Activated CD4-positive, alpha-beta memory T cell treated with anti-CD3 and anti-CD28 coated beads for 36 hours (primary cell): ENCODE data around the gene TM9SF1. TPM values are rescaled to one million over a fixed set of nuclear protein-coding genes. Genes with fewer than 3 reads are reported as not detected.
"Not testable (repeated sequence)": the region's sequence is repeated elsewhere in the genome, so short reads cannot be mapped to it uniquely, and the experiment has no call there.

Source experiments
- CTCF ChIA-PET: fragments of 350-600 bp; sonication (Branson Sonifier 250); formaldehyde crosslinking; loops from one replicate; lab custom pipeline; 2021; ENCODE audit warnings: antibody characterized with exemption, inconsistent platforms; lab: Charles Lee
- POLR2A ChIA-PET: fragments of 350-600 bp; sonication (Branson Sonifier 250); formaldehyde crosslinking; loops from one replicate; lab custom pipeline; 2021; ENCODE audit warnings: antibody characterized with exemption; lab: Charles Lee
- DNase-seq: peaks from one replicate; pipeline ENCODE4 v3.0.0-alpha.2; 2020
- H3K27ac Mint-ChIP-seq: one replicate; pipeline ENCODE4 v1.8.0; 2021; ENCODE audit warnings: mixed read lengths
- H3K27me3 Mint-ChIP-seq: one replicate; pipeline ENCODE4 v1.8.0; 2021; ENCODE audit warnings: mixed read lengths
- H3K36me3 Mint-ChIP-seq: one replicate; pipeline ENCODE4 v1.8.0; 2021; ENCODE audit warnings: mixed read lengths
- H3K4me1 Mint-ChIP-seq: one replicate; pipeline ENCODE4 v1.8.0; 2021; ENCODE audit warnings: low read depth, mixed read lengths
- H3K4me3 Mint-ChIP-seq: one replicate; pipeline ENCODE4 v1.8.0; 2021; ENCODE audit warnings: mild to moderate bottlenecking, mixed read lengths
- H3K9me3 Mint-ChIP-seq: one replicate; pipeline ENCODE4 v1.8.0; 2021; ENCODE audit warnings: mixed read lengths
- intact Hi-C: fragments of 100-400 bp; cut with micrococcal nuclease; formaldehyde crosslinking; loops from one replicate; pipeline ENCODE4 v1.15.1; 2023
- total RNA-seq, 2 experiments: library from RNA; stranded (reverse); gene quantifications; one replicate each; pipeline ENCODE4 v1.2.3, GENCODE V29; 2021

The TM9SF1 gene
- total RNA-seq, 2 experiments from 2014 or later = 23.7 to 26.7 TPM

GRCh38 chr14:24207625-24208024 is 12.4 kb upstream of the TM9SF1 start:
- Mint-ChIP-seq H3K27me3 (no peaks in the 10 kb centered on the region), H3K9me3 (peaks cover 6% of the 10 kb centered on the region), H3K4me1 (peaks cover 35% of the 10 kb centered on the region), H3K27ac (no peak overlapping the region), H3K4me3 (no peak overlapping the region), H3K36me3 (peaks cover 67% of the 10 kb centered on the region)
- ChIA-PET CTCF (interaction anchor here (1.1 to 2.2 kb wide), 2 partner anchors 8 to 100 kb away, joined by 3 to 8 read pairs; partner anchors contain the start of genes CIDEB and MDP1), POLR2A (interaction anchor here (3.7 kb wide), 1 partner anchor 12 kb away, joined by 14 read pairs; the partner anchor contains the start of gene TM9SF1)
- DNase-seq = no peak
- intact Hi-C loops = no loop called here

GRCh38 chr14:24207104-24207551 is 11.9 kb upstream of the TM9SF1 start:
- POLR2A ChIA-PET = interaction anchor here (3.7 kb wide), 1 partner anchor 12 kb away, joined by 14 read pairs; the partner anchor contains the start of gene TM9SF1
- DNase-seq = no peak
- H3K36me3 Mint-ChIP-seq = peaks cover 72% of the 10 kb centered on the region
- no peaks in the 10 kb centered on the region for H3K27me3 Mint-ChIP-seq
- intact Hi-C loops = no loop called here
- peaks cover 8% of the 10 kb centered on the region for H3K9me3 Mint-ChIP-seq
- H3K4me3 Mint-ChIP-seq = no peak overlapping the region
- CTCF ChIA-PET = interaction anchor here (1.1 kb wide), 1 partner anchor 8 kb away, joined by 3 read pairs; the partner anchor contains the start of gene MDP1
- H3K27ac Mint-ChIP-seq = peak overlapping the region; percentile 5
- peaks cover 31% of the 10 kb centered on the region for H3K4me1 Mint-ChIP-seq

- intact Hi-C loops = no loop called here
- Mint-ChIP-seq H3K36me3 (peaks cover 73% of the 10 kb centered on the region), H3K4me3 (no peak overlapping the region), H3K27ac (peak overlapping the region; percentile 5), H3K27me3 (no peaks in the 10 kb centered on the region), H3K4me1 (peaks cover 27% of the 10 kb centered on the region), H3K9me3 (peaks cover 12% of the 10 kb centered on the region)
- DNase-seq = no peak
- ChIA-PET POLR2A (interaction anchor here (3.7 kb wide), 1 partner anchor 11 kb away, joined by 14 read pairs; the partner anchor contains the start of gene TM9SF1), CTCF (interaction anchor here (0.8 to 1.1 kb wide), 2 partner anchors 9 to 90 kb away, joined by 3 read pairs; partner anchors contain the start of gene MDP1)
These were observed 11.2 kb upstream of the TM9SF1 start for GRCh38 chr14:24206260-24207103.

- POLR2A ChIA-PET = interaction anchor here (1.3 to 3.7 kb wide), 3 partner anchors 9 to 22 kb away, joined by 3 to 14 read pairs (median 11); partner anchors contain the start of genes CHMP4A and TM9SF1
- Mint-ChIP-seq H3K27ac (no peak overlapping the region), H3K36me3 (peaks cover 65% of the 10 kb centered on the region), H3K4me3 (no peak overlapping the region), H3K4me1 (peaks cover 27% of the 10 kb centered on the region), H3K9me3 (peaks cover 12% of the 10 kb centered on the region), H3K27me3 (no peaks in the 10 kb centered on the region)
- DNase-seq = no peak
- CTCF ChIA-PET = interaction anchor here (1.8 kb wide), 1 partner anchor 103 kb away, joined by 6 read pairs; the partner anchor contains the start of gene CIDEB
- intact Hi-C loops = no loop called here
These were observed 9.2 kb upstream of the TM9SF1 start for GRCh38 chr14:24204163-24205146.

GRCh38 chr14:24203249-24203886 is 8.1 kb upstream of the TM9SF1 start:
- Mint-ChIP-seq H3K9me3 (peaks cover 12% of the 10 kb centered on the region), H3K36me3 (peaks cover 68% of the 10 kb centered on the region), H3K4me1 (peaks cover 36% of the 10 kb centered on the region)
- intact Hi-C loops, H3K27ac Mint-ChIP-seq, H3K27me3 Mint-ChIP-seq, H3K4me3 Mint-ChIP-seq, DNase-seq: not testable (repeated sequence)
- ChIA-PET POLR2A (interaction anchor here (1.3 kb wide), 2 partner anchors 10 to 21 kb away, joined by 3 to 11 read pairs; partner anchors contain the start of gene CHMP4A), CTCF (interaction anchor here (1.4 to 1.8 kb wide), 2 partner anchors 93 to 104 kb away, joined by 3 to 6 read pairs; partner anchors contain the start of gene CIDEB)

DNA sequence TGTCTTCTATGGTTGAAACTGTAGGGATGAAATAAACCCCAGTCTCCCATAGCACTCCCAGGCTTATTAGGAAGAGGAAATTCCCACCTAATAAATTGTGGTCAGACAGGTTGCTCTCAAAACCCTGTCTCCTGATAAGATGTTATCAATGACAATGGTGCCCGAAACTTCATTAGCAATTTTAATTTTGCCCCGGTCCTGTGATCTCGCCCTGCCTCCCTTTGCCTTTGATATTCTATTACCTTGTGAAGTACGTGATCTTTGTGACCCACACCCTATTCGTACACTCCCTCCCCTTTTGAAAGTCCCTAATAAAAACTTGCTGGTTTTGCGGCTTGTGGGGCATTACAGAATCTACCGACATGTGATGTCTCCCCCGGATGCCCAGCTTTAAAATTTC is 7.3 kb upstream of the TM9SF1 start:
- CTCF ChIA-PET = interaction anchor here (1.4 to 1.8 kb wide), 2 partner anchors 94 to 105 kb away, joined by 3 to 6 read pairs; partner anchors contain the start of gene CIDEB
- H3K27ac Mint-ChIP-seq, H3K4me3 Mint-ChIP-seq, DNase-seq, H3K27me3 Mint-ChIP-seq, POLR2A ChIA-PET, intact Hi-C loops: not testable (repeated sequence)
- H3K9me3 Mint-ChIP-seq = peaks cover 12% of the 10 kb centered on the region
- peaks cover 63% of the 10 kb centered on the region for H3K36me3 Mint-ChIP-seq
- H3K4me1 Mint-ChIP-seq = peaks cover 37% of the 10 kb centered on the region

GRCh38 chr14:24198814-24199524 is 3.7 kb upstream of the TM9SF1 start:
- peaks cover 43% of the 10 kb centered on the region for H3K36me3 Mint-ChIP-seq
- no peak for DNase-seq
- POLR2A ChIA-PET = interaction anchor here (0.8 to 1.5 kb wide), 2 partner anchors 10 to 13 kb away, joined by 3 to 7 read pairs; partner anchors contain the start of gene IPO4
- H3K9me3 Mint-ChIP-seq = peaks cover 12% of the 10 kb centered on the region
- intact Hi-C loops = no loop called here
- peak overlapping the region; percentile 31 for H3K27ac Mint-ChIP-seq
- H3K4me3 Mint-ChIP-seq = no peak overlapping the region
- CTCF ChIA-PET = no interaction called here
- H3K4me1 Mint-ChIP-seq = peaks cover 43% of the 10 kb centered on the region
- no peaks in the 10 kb centered on the region for H3K27me3 Mint-ChIP-seq

DNA sequence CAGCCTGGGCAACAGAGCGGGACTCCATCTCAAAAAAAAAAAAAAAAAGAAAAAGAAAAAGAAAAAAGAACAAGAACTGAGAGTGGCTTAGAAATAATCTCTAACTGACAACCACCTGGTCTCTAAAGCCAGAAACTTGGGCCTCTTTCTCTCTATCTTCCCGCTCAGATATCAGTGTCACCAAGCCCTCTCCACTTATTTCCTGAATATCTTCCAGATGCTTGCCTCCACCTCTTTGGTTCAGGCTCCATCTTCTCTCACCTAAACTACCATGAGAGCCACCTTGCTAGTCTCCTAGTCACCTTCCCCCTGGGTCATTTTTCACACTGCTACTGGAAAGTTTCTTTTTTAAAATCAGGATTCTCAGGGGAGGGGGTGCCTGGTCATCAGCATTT is 1.8 kb upstream of the TM9SF1 start:
- H3K27me3 Mint-ChIP-seq = no peaks in the 10 kb centered on the region

DNA sequence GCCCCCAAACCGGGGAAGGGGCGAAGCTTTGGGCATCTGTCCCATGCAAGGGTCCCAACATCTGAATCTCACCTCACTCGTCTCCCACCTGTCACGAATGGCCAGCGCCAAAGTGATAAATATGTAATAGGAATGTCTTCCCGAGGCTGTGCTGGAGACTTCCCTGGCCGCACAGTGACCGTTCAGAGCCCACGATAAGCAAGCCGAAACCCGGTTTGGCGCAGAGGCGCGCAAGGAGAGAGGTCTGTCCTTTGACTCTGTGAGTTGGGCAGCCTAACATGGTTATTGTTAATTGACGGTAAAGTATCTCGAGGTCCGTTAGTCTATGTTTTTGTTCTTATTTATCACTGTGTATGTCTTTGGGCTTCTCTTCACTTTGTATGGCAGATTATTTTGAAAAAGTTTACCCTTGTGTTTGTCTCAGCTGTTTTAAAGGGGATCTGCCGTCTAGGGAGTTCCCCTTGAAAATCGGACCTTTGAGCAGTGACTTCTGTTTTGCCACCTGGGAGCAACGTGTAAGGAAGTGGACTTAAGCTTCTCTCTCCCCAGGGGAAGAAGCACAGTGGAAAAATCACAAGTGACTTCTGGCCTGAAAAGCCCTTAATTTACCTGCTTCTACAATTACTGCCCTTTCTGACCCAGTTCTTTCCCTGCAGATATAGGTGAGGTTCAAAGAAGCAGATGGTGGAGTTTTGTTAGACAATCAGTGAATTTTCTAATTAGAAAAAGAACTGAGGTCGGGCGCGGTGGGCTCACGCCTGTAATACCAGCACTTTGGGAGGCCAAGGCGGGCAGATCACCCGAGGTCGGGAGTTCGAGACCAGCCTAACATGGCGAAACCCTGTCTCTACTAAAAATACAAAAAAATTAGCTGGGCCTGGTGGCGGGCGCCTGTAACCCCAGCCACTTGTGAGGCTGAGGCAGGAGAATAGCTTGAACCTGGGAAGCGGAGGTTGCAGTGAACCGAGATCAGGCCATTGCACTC is 1.1 kb upstream of the TM9SF1 start:
- H3K9me3 Mint-ChIP-seq = no peaks in the 10 kb centered on the region
- no peaks in the 10 kb centered on the region for H3K27me3 Mint-ChIP-seq
- CTCF ChIA-PET = interaction anchor here (0.9 to 2.8 kb wide), 14 partner anchors 18 to 235 kb away, joined by 3 to 10 read pairs (median 6); partner anchors contain the start of genes CHMP4A, CIDEB, IRF9 and LTB4R
- peaks cover 39% of the 10 kb centered on the region for H3K36me3 Mint-ChIP-seq
- peak overlapping the region; percentile 96 for H3K4me3 Mint-ChIP-seq
- POLR2A ChIA-PET = interaction anchor here (0.6 to 4.2 kb wide), 19 partner anchors 10 to 235 kb away, joined by 3 to 26 read pairs (median 5); partner anchors contain the start of genes CHMP4A, DCAF11, DHRS1 and EMC9
- no peak for DNase-seq
- H3K27ac Mint-ChIP-seq = peak overlapping the region; percentile 95
- intact Hi-C loops = no loop called here
- H3K4me1 Mint-ChIP-seq = peaks cover 56% of the 10 kb centered on the region

More for the DNA sequence above, 1.8 kb upstream of the TM9SF1 start:
- ChIA-PET POLR2A (interaction anchor here (2.6 to 2.8 kb wide), 2 partner anchors 19 to 50 kb away, joined by 18 to 20 read pairs; partner anchors contain the start of genes MDP1, PSME2 and RNF31), CTCF (interaction anchor here (1.8 to 2.8 kb wide), 3 partner anchors 36 to 111 kb away, joined by 6 to 10 read pairs (median 7); partner anchors contain the start of genes CIDEB, IRF9 and TINF2)
- H3K4me1 Mint-ChIP-seq = peaks cover 55% of the 10 kb centered on the region
- peak overlapping the region; percentile 73 for H3K27ac Mint-ChIP-seq
- no peak for DNase-seq
- H3K4me3 Mint-ChIP-seq = peak overlapping the region; percentile 96
- H3K9me3 Mint-ChIP-seq = peaks cover 3% of the 10 kb centered on the region
- peaks cover 40% of the 10 kb centered on the region for H3K36me3 Mint-ChIP-seq
- intact Hi-C loops = no loop called here
